K562 (cell line): Measurements from ENCODE around the gene STX1A. TPM values are rescaled to one million over a fixed set of nuclear protein-coding genes. Genes with fewer than 3 reads are reported as not detected.

Experiments used
- ATAC-seq: fragments of 200-7000 bp; cut with Tn5 transposase; 3 replicates; pipeline ENCODE4 v1.9.1; 2020; ENCODE audit warnings: moderate library complexity
- BruUV-seq: library from RNA; stranded (reverse); fragments of 400-500 nt; replicated peaks from 2 replicates; lab custom pipeline; 2021; lab: Mats Ljungman, UMichigan
- CTCF ChIA-PET: fragments of 300-600 bp; formaldehyde crosslinking; extraction: SDS; loops from one replicate; lab custom pipeline; 2021; ENCODE audit warnings: low intra/inter-chr PET ratio; lab: Yijun Ruan, JAX
- POLR2A ChIA-PET: fragments of 300-600, 350-650 bp; sonication (Branson Sonifier 250); formaldehyde crosslinking; extraction: SDS; loops from one replicate; lab custom pipeline; 2021; ENCODE audit warnings: antibody characterized with exemption, inconsistent platforms; lab: Yijun Ruan, JAX
- DNase-seq, 4 experiments: peaks; one replicate each; pipeline versions ENCODE4 v3.0.0 to v3.0.0-alpha.2; 2011 to 2018; ENCODE audit warnings: low spot score in 3 of 4, mixed read lengths in 3 of 4; ENCODE audit errors: extremely low read depth in 1 of 4
- FAIRE-seq: peaks from 2 replicates; lab custom pipeline; 2011; peaks lifted over from hg19 to GRCh38; lab: Jason Lieb, UNC
- H2AFZ ChIP-seq: 2 replicates; pipeline ENCODE4 v1.6.0; 2011; ENCODE audit warnings: low read depth, low read length, control low read depth, inconsistent platforms
- H3K27ac ChIP-seq: fragments of 200-600 bp; 3 replicates; pipeline ENCODE4 v1.8.0; 2011; ENCODE audit warnings: low read depth, mild to moderate bottlenecking, control low read depth, inconsistent platforms, low read length, moderate library complexity, mixed read lengths; ENCODE audit errors: extremely low read depth
- H3K27me3 ChIP-seq, 2 experiments: fragments of 300-600 bp in 1 of 2; 2 replicates in 1 of 2; 3 replicates in 1 of 2; pipeline versions ENCODE4 v1.6.0 to v1.8.0; 2011; ENCODE audit warnings: inconsistent platforms in 2 of 2, low read length in 2 of 2, mild to moderate bottlenecking in 1 of 2, mixed read lengths in 1 of 2, moderate library complexity in 1 of 2; ENCODE audit not compliant: control insufficient read depth in 2 of 2, insufficient read depth in 2 of 2
- H3K36me3 ChIP-seq: fragments of 300-600 bp; 3 replicates; pipeline ENCODE4 v1.8.0; 2011; ENCODE audit warnings: mild to moderate bottlenecking, low read length, inconsistent platforms; ENCODE audit not compliant: control insufficient read depth, insufficient read depth
- H3K4me1 ChIP-seq, 2 experiments: fragments of 200-600 bp in 1 of 2; replicated peaks in 1 of 2; 2 replicates in 1 of 2; 3 replicates in 1 of 2; pipeline versions ENCODE4 v1.5.1 to v1.8.0; 2011; ENCODE audit warnings: inconsistent platforms in 2 of 2, low read length in 2 of 2, mild to moderate bottlenecking in 1 of 2, mixed read lengths in 1 of 2, moderate library complexity in 1 of 2; ENCODE audit not compliant: control insufficient read depth in 2 of 2, insufficient read depth in 2 of 2
- H3K4me2 ChIP-seq: 2 replicates; pipeline ENCODE4 v1.6.1; 2011; ENCODE audit warnings: low read length, control low read depth, inconsistent platforms, mixed read lengths; ENCODE audit not compliant: insufficient read depth
- H3K4me3 ChIP-seq: fragments of 200-600 bp; sonication (generic), shearing (Covaris generic); 2 replicates; pipeline ENCODE4 v1.5.1; 2016; ENCODE audit warnings: control low read depth, inconsistent platforms
- H3K79me2 ChIP-seq: fragments of 200-600 bp; 3 replicates; pipeline ENCODE4 v1.8.0; 2011; ENCODE audit warnings: low read length, inconsistent platforms; ENCODE audit not compliant: control insufficient read depth, insufficient read depth
- H3K9ac ChIP-seq, 2 experiments: 2 replicates each; pipeline versions ENCODE4 v1.6.0 to v1.6.1; 2011; ENCODE audit warnings: low read depth in 2 of 2, low read length in 2 of 2, control low read depth in 1 of 2, inconsistent platforms in 1 of 2, mild to moderate bottlenecking in 1 of 2, mixed read lengths in 1 of 2; ENCODE audit not compliant: insufficient read depth in 1 of 2
- H3K9me1 ChIP-seq: one replicate; pipeline ENCODE4 v1.6.0; 2011; ENCODE audit warnings: inconsistent platforms, mild to moderate bottlenecking, low read length, moderate library complexity; ENCODE audit not compliant: control insufficient read depth, insufficient read depth
- H3K9me3 ChIP-seq: replicated peaks from 2 replicates; pipeline ENCODE4 v1.5.1; 2011; ENCODE audit warnings: low read depth, low read length, inconsistent platforms; ENCODE audit not compliant: control insufficient read depth, insufficient read depth
- H4K20me1 ChIP-seq: replicated peaks from 2 replicates; pipeline ENCODE4 v1.6.1; 2011; ENCODE audit warnings: low read length, inconsistent platforms, mixed read lengths; ENCODE audit not compliant: control insufficient read depth, insufficient read depth
- ATF2 ChIP-seq: sonication (generic); formaldehyde crosslinking; IDR thresholded peaks from 2 replicates; pipeline ENCODE4 v1.8.1; 2022; ENCODE audit warnings: missing genetic modification reagents
- BCL6 ChIP-seq: fragments of 250-450 bp; sonication (Bioruptor Pico); IDR thresholded peaks from 2 replicates; pipeline ENCODE4 v1.4.0; 2020
- BRF1 ChIP-seq: IDR thresholded peaks from 3 replicates; pipeline ENCODE4 v1.6.1; 2011; ENCODE audit warnings: borderline replicate concordance, mild to moderate bottlenecking; ENCODE audit not compliant: insufficient read length; ENCODE audit errors: extremely low read depth
- GTF2E2 ChIP-seq: fragments of 200-800 bp; sonication (Bioruptor generic); IDR thresholded peaks from 2 replicates; pipeline ENCODE4 v1.6.1; 2016; ENCODE audit warnings: missing genetic modification characterization, missing compliant biosample characterization
- HCFC1 ChIP-seq: IDR thresholded peaks from 2 replicates; pipeline ENCODE4 v1.6.1; 2012; ENCODE audit warnings: low read depth, low read length, improper control_type of control experiment
- MEIS2 ChIP-seq: fragments of 450-650 bp; IDR thresholded peaks from 2 replicates; pipeline ENCODE4 v1.6.1; 2014; ENCODE audit warnings: mild to moderate bottlenecking; ENCODE audit not compliant: partially characterized antibody
- POLR2G ChIP-seq: fragments of 200-400 bp; formaldehyde crosslinking; IDR thresholded peaks from 2 replicates; pipeline ENCODE4 v1.6.1; 2017; ENCODE audit warnings: low read depth, mild to moderate bottlenecking, antibody characterized with exemption, low read length, moderate library complexity
- SAFB2 ChIP-seq: fragments of 200-400 bp; formaldehyde crosslinking; IDR thresholded peaks from 2 replicates; pipeline ENCODE4 v1.6.1; 2018; ENCODE audit warnings: borderline replicate concordance, low read length, low read depth, moderate library complexity; ENCODE audit not compliant: severe bottlenecking
- SAP30 ChIP-seq: fragments of 200-600 bp; sonication (generic); IDR thresholded peaks from 2 replicates; pipeline ENCODE4 v1.6.1; 2012; ENCODE audit warnings: borderline replicate concordance, low read depth, mild to moderate bottlenecking, moderate library complexity, low read length, control low read depth, inconsistent platforms; ENCODE audit not compliant: insufficient read depth, poor library complexity, severe bottlenecking
- SIN3B ChIP-seq: fragments of 450-650 bp; IDR thresholded peaks from 2 replicates; pipeline ENCODE4 v1.6.1; 2017; ENCODE audit warnings: low read depth, mild to moderate bottlenecking, moderate library complexity
- TGIF2 ChIP-seq: sonication (generic); formaldehyde crosslinking; IDR thresholded peaks from 2 replicates; pipeline ENCODE4 v1.8.1; 2022; ENCODE audit warnings: mild to moderate bottlenecking, missing genetic modification reagents, moderate library complexity
- ZNF57 ChIP-seq: fragments of 450-650 bp; formaldehyde crosslinking; IDR thresholded peaks from 2 replicates; pipeline ENCODE4 v1.4.0; 2020; ENCODE audit warnings: mild to moderate bottlenecking, moderate library complexity
- ZNF75A ChIP-seq: fragments of 450-650 bp; formaldehyde crosslinking; IDR thresholded peaks from 2 replicates; pipeline ENCODE4 v1.4.0; 2020; ENCODE audit warnings: mild to moderate bottlenecking
- ZNF764 ChIP-seq: fragments of 250-450 bp; sonication (Bioruptor Pico); IDR thresholded peaks from 2 replicates; pipeline ENCODE4 v1.4.0; 2020; ENCODE audit warnings: low read depth, mild to moderate bottlenecking, moderate library complexity
- WGBS: fragments of 100-300 bp; shearing (Covaris generic); methylation state at CpG from one replicate; pipeline ENCODE4 v1.1.6; 2016; ENCODE audit warnings: low coverage, mixed read lengths; ENCODE audit not compliant: insufficient coverage; ENCODE audit errors: missing lambda C conversion rate; 5-methylcytosine and 5-hydroxymethylcytosine counted together
- in situ Hi-C: fragments of 300-500 bp; cut with MboI; formaldehyde crosslinking; loops from 4 replicates; pipeline ENCODE4 v1.15.0; 2018; ENCODE audit warnings: inconsistent platforms, mixed read lengths
- intact Hi-C: fragments of 100-400 bp; cut with micrococcal nuclease; formaldehyde crosslinking; loops from 2 replicates; pipeline ENCODE4 v1.14.2; 2022
- polyA plus RNA-seq, 8 experiments: library from polyadenylated mRNA; depleted of rRNA in 4 of 8; stranded (reverse) in 5 of 8; unstranded in 3 of 8; fragments of >200 nt; fragmentation: Nextera tagmentation in 2 of 8; fragmentation: Illumina TruSeq in 1 of 8; extraction: Ambion mirVana in 2 of 8; extraction: Trizol in 1 of 8; gene quantifications; 2 replicates each; pipeline versions ENCODE4 v1.2.1 to v1.2.3, GENCODE V29; 2011 to 2014; ENCODE audit warnings: inconsistent platforms in 1 of 8, missing spikeins in 1 of 8
- total RNA-seq, 7 experiments: library from RNA; depleted of rRNA in 6 of 7; stranded (reverse); fragments of >200 nt in 6 of 7; fragmentation: Illumina TruSeq in 2 of 7; extraction: Trizol in 2 of 7; gene quantifications; 2 replicates each; pipeline versions ENCODE4 v1.2.1 to v1.2.3, GENCODE V29; 2011 to 2021; ENCODE audit warnings: low replicate concordance in 1 of 7

Gene STX1A
- total and polyA plus RNA-seq, 9 of the 15 experiments (the other 6 are each of a cell fraction or from before 2014, with no cell fraction given), result 0.04 to 15.1 (median 6.3) TPM

DNA sequence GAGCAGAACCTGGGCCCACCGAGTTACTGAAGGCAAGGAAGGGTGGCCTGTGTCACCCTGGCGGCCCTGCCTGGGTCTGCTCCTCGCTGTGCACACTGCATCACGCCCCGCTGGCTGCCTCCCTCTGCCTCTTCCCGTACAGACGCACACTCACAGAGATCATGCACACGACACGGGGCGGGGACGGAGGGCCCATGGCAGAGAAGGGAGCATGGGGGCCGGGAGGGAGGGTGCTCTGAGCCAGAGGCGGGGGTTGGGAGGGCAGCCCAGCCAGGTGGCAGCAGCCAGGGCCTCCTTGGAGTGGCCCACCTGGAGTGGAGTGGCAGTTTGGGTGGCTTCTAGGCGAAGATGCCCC, 19.4 kb downstream of the STX1A start:
- H3K4me3 ChIP-seq, result no peak overlapping the region
- no peaks in the 10 kb centered on the region for H3K9me1 ChIP-seq
- DNase-seq (no peak), ATAC-seq (no peak), FAIRE-seq (no peak)
- no peaks in the 10 kb centered on the region; a peak in 1 of 5 replicates for H3K27me3 ChIP-seq
- no peaks in the 10 kb centered on the region for H3K9me3 ChIP-seq
- intact Hi-C loops (no loop called here), in situ Hi-C loops (no loop called here)
- no peaks in the 10 kb centered on the region for H3K79me2 ChIP-seq
- peak overlapping the region in 1 of 2 experiments; percentile 61; a peak in 1 of 4 replicates for H3K9ac ChIP-seq
- 83% methylated on average over 12 of the region's 14 CpGs for WGBS
- H2AFZ ChIP-seq, result no peak overlapping the region
- H3K27ac ChIP-seq, result no peak overlapping the region
- peak; percentile 67 for TF ChIP-seq POLR2G
- no peak for TF ChIP-seq SAFB2
- peaks cover 69% of the 10 kb centered on the region; the same call in 2 of the 3 replicates for H3K36me3 ChIP-seq
- peaks cover 9 to 45% of the 10 kb centered on the region in 2 experiments; a peak in 4 of 5 replicates for H3K4me1 ChIP-seq
- POLR2A ChIA-PET, result interaction anchor here (0.6 to 2.3 kb wide), 5 partner anchors 9 to 101 kb away, joined by 3 to 10 read pairs (median 3); no protein-coding TSS in a partner anchor
- BruUV-seq, result no TSS peak
- peaks cover 19% of the 10 kb centered on the region for H4K20me1 ChIP-seq
- CTCF ChIA-PET, result no interaction called here
- no peak overlapping the region for H3K4me2 ChIP-seq

- no peak overlapping the region for H3K4me2 ChIP-seq
- H2AFZ ChIP-seq, result no peak overlapping the region
- peaks cover 19% of the 10 kb centered on the region for H4K20me1 ChIP-seq
- POLR2A ChIA-PET, result interaction anchor here (0.6 to 2.3 kb wide), 6 partner anchors 8 to 100 kb away, joined by 3 to 10 read pairs (median 3); no protein-coding TSS in a partner anchor
- peaks cover 69% of the 10 kb centered on the region; the same call in 2 of the 3 replicates for H3K36me3 ChIP-seq
- ATAC-seq, result peak; percentile 2; the same call in 1 of the 3 replicates
- no peaks in the 10 kb centered on the region for H3K9me1 ChIP-seq
- intact Hi-C loops (no loop called here), in situ Hi-C loops (no loop called here)
- H3K27ac ChIP-seq, result no peak overlapping the region
- H3K9me3 ChIP-seq, result no peaks in the 10 kb centered on the region
- WGBS, result 87% methylated on average over 15 of the region's 15 CpGs
- peaks cover 9 to 40% of the 10 kb centered on the region in 2 experiments; a peak in 4 of 5 replicates for H3K4me1 ChIP-seq
- CTCF ChIA-PET, result no interaction called here
- BruUV-seq, result no TSS peak
- no peaks in the 10 kb centered on the region; a peak in 1 of 5 replicates for H3K27me3 ChIP-seq
- peak overlapping the region in 1 of 2 experiments; percentile 61; a peak in 2 of 4 replicates for H3K9ac ChIP-seq
- no peaks in the 10 kb centered on the region for H3K79me2 ChIP-seq
- no peak for FAIRE-seq
- H3K4me3 ChIP-seq, result no peak overlapping the region
- DNase-seq, result no peak
- TF ChIP-seq ZNF764 (no peak), ATF2 (CRISPR knock-in tag) (no peak), MEIS2 (no peak), TGIF2 (no peak), BRF1 (no peak), SIN3B (no peak), ZNF75A (no peak), GTF2E2 (no peak), SAP30 (no peak), ZNF57 (CRISPR knock-in tag) (no peak), BCL6 (CRISPR knock-in tag) (no peak), HCFC1 (no peak)
These were observed 19.9 kb downstream of the STX1A start for GRCh38 chr7:73699370-73700068.
